DOHH2 (cell line): ENCODE measurements around the gene GRIP2.

ENCODE experiments used
- CTCF ChIP-seq: fragments of 200-600 bp; sonication (generic); IDR thresholded peaks from one replicate; pipeline ENCODE4 v1.5.1; 2014; ENCODE audit warnings: antibody characterized with exemption, mild to moderate bottlenecking, low read depth, low read length; ENCODE audit not compliant: poor library complexity, severe bottlenecking
- EZH2phosphoT487 ChIP-seq: fragments of 200-600 bp; sonication (generic); IDR thresholded peaks from 2 replicates; pipeline ENCODE4 v1.6.1; 2017; ENCODE audit warnings: borderline replicate concordance, mild to moderate bottlenecking, antibody characterized with exemption, low read length, moderate library complexity, mixed read lengths

DNA sequence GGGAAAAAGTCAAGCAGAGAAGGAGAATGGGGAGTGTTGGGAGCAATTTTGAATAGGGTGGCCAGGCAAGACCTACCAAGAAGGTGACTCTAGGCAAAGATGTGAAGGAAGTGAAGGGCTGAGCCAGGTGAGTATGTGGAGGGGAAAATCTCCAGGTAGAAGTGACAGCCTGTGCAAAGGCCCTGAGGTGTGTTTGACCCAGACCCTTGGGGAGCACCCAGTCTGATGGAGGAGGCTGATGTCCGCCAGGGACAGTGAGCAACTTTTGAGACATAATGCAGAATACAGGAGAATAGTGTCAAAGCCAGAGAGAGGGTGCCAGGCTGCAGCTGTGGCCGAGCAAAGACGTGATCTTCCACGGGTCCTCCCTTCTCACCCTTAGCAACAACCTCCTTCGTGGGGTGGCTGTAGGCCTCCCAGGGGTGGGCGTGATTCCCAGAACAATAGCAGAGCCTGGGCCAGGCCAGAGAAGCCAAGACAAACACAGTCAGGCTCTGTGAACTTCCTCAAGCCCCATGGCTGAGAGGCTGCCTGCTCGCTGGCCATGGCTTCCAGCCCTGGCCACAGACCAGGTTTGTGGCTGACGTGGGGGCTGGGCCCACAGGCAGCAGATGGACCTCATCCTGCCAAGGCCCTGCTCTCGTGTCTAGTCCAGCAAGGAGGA lies 79.7 kb downstream of the GRIP2 start:
- TF ChIP-seq CTCF (no peak), EZH2phosphoT487 (no peak)
